GM18519 (cell line): ENCODE results near the gene FAM161A.
"Not testable (repeated sequence)": the region's sequence is repeated elsewhere in the genome, so short reads cannot be mapped to it uniquely, and the experiment has no call there.

Experiments used
- ATAC-seq: cut with Tn5 transposase; IDR thresholded peaks from one replicate; pipeline ENCODE4 v1.9.1; 2021; ENCODE audit warnings: mild to moderate bottlenecking, moderate library complexity; ENCODE audit not compliant: unreplicated experiment, low FRiP score

FAM161A gene

DNA sequence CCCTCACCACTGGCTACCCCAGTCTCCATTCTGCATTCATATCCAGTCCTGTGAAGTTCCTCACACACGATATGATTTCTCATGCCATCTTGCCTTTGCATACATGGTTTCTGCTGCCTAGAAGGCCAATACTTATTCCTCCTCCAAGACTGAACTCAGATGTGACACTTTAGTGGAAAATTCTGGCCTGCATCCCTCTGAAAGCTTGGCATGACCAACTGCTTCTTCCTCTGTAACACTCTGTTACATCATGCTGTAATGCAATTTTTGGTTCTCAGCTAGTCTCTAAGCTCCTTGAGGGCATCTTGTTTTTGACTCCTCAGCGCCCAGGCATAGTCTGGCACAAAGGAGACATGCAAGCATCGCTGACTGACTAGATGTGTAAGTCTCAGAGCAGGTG is 12.6 kb downstream of the FAM161A start:
- ATAC-seq: no peak

DNA sequence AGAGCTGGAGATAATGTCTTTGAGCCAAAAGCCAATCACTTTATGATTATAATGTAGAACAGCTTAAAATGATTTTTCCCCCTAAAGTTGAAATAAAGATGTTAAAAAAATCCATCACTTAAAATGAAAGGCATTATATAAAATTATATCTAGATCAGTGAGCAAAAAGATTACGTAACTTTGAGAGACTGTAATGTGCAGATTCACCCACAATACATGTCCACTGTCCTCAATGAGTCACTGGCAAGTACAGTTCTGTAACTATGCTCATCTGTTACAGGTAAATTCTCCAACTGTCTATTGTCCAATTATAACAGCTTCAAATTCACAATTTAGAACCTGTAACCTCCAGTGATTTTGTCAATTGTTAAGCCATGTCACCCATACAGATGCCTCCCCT is 19.0 kb downstream of the FAM161A start:
- no peak for ATAC-seq

DNA sequence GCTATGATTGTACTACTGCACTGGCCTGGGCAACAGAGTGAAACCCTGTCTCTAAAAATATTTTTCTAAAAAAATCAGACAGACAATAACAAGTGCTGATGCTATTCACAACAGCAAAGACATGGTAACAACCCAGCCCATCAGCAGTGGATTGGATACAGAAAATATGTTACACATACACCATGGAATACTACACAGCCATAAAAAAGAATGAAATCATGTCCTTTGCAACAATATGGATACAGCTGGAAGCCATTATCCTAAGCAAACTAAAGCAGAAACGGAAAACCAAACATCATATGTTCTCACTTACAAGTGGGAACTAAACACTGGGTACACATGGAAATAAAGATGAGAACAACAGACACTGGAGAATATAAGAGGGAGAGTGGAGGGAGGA is 19.9 kb downstream of the FAM161A start:
- ATAC-seq: no peak

DNA sequence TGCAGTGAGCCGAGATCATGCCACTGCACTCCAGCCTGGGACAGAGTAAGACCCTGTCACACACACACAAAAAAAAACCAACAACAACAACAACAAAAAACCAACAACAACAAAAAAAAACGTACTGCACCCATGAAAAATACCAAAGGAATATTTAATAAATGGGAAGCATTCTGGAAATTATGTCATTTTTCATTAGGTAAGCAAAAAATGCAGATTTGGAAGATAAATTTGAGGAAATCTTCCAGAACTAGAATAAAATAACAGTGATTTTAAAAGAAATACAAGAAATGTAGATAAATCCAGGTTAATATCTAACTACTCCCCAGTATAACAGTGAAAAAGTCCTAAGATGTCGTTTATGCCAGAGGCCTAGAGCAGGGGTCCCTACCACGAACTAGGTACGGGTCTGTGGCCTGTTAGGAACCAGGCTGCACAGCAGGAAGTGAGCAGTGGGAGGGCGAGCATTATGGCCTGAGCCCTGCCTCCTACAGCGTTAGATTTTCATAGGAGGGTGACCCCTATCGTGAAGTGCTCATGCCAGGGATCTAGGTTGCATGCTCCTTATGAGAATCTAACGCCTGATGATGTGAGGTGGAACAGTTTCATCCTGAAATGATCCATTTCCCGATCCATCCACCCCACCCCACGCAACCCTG is 21.5 kb downstream of the FAM161A start:
- ATAC-seq: no peak

DNA sequence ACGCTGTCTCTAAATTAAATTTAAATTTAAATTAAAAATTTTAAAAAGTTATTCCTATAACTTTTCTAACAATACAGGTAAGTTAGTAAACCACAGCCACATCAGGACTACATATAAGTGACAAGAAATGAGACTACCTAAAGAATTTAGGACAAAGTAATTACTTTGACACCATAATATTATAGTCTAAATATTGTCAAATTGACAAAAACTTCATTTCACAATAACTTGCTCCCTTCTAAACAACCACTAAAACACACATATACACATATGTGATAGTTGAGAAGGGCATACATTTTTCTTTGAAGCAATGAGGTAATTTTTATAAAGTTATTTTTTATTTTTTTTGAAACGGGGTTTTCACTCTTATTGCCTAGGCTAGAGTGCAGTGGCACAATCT is 31.6 kb downstream of the FAM161A start:
- no peak for ATAC-seq

DNA sequence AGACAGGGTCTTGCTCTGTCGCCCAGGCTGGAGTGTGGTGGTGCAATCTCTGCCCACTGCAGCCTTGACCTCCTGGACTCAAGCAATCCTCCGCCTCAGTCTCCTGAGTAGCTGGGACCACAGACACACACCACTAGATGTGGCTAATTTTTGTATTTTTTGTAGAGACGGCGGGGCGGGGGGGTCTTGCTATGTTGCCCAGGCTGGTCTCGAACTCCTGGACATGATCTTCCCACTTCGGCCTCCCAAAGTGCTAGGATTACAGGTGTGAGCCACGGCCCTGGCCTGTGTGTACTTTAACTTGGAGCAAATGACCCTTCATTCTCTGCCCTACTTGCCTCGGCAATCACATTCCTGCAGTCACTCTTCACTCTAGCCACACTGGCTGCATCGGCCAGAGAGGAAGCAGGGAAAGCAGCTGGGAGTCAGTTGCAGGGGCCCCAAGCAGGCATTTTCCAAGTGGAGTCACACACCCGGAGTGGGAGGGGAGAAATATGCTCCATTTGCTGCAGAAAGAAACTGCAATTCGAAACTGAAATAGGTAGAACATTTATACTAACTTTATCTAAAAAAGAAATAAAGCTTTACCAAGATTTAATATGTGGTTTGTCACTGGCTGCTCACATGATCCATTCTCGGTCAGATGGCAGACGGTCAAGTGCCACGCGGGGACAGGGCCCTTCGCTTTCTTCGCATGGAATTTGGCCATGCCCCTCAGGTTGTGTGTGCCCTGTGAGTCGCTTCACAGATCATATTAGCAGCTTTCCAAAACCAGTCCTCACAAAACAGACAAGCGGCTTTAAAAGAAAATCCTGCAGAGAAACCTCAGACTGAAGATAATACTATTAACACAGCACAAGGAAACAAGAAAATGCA is 37.1 kb downstream of the FAM161A start:
- no peak for ATAC-seq

DNA sequence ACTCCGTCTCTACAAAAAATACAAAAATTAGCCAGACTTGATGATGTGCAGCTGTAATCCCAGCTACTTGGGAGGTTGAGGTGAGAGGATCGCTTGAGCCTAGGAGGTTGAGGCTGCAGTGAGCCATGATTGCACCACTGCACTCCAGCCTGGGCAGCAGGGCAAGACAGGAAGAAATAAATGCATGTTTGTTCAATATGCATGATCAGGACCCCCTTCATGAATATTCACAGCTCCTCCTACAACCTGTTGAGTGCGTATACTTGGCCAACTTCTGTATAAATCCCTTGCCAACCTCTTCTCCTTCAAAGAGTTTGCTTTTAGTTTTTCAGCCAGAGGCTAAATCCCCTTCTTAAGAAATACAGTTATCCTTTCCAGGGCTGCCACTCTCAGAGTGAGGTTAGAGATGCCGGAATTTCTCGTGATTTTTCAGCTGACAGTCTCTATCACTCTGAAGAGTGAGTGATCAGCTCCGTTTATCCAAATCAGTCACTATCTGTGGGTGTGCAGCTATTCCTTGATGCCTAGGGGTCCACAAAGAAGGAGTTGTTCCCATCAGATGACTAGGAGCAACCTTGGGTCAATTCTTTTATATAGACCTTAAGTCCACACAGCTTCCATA is 39.2 kb downstream of the FAM161A start:
- no peak for ATAC-seq

DNA sequence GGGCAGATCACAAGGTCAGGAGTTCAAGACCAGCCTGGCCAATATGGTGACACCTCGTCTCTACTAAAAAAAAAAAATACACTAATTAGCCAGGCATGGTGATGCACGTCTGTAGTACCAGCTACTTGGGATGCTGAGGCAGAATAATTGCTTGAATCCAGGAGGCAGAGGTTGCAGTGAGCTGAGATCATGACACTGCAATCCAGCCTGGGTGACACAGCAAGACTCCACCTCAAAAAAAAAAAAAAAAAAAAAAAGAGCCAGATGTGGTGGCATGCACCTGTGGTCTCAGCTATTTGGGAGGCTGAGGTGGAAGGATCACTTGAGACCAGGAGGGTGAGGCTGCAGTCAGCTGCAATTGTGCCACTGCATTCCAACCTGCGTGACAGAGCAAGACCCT is 40.5 kb downstream of the FAM161A start:
- ATAC-seq: not testable (repeated sequence)

DNA sequence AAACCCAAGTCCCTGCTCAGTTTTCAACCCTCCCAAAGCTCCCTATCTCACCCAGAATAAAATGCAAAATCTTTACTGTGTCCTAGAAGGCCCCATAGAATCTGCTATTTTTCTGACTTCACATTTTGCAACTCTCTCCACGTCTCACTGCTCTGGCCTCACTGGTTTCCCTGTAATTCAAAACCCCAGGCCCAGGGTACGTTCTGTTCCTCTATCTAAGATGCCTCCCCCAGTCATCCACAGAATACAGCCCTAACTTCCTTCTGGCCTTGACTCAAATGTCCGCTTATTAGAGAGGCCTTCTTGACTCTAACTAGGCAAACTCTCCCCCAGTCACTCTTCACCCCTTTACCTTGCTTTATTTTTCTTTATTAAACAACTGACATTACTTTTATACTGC is 42.0 kb downstream of the FAM161A start:
- no peak for ATAC-seq

DNA sequence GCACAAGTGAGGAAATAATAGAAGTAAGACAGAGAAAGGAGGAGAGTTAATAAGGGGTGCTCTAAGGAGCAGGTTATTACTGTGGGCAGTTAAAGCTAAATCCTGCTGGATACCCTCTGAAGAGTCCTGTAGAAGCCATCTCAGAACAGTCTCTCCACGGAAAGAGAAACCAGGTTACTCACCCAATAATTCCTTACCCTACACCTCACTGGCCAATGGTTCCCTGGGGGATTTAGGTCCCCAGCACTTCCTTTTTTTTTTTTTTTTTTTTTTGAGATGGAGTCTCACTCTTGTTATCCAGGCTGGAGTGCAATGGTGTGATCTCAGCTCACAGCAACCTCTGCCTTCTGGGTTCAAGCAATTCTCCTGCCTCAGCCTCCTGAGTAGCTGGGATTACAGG is 43.7 kb downstream of the FAM161A start:
- not testable (repeated sequence) for ATAC-seq

DNA sequence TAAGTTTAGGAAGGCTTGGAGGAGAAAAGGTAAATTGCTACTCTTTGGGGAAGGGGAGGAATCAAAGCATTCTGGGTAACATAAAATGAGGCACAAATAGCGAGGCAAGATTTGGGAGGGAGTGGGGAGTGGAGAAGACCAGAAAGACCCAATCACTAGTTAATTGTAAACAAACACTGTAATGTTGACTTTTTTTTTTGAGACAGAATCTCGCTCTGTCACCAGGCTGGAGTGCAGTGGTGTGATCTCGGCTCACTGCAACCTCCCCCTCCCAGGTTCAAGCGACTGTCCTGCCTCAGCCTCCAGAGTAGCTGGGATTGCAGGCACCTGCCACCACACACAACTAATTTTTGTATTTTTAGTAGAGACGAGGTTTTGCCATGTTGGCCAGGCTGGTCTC is 45.2 kb downstream of the FAM161A start:
- ATAC-seq: not testable (repeated sequence)

DNA sequence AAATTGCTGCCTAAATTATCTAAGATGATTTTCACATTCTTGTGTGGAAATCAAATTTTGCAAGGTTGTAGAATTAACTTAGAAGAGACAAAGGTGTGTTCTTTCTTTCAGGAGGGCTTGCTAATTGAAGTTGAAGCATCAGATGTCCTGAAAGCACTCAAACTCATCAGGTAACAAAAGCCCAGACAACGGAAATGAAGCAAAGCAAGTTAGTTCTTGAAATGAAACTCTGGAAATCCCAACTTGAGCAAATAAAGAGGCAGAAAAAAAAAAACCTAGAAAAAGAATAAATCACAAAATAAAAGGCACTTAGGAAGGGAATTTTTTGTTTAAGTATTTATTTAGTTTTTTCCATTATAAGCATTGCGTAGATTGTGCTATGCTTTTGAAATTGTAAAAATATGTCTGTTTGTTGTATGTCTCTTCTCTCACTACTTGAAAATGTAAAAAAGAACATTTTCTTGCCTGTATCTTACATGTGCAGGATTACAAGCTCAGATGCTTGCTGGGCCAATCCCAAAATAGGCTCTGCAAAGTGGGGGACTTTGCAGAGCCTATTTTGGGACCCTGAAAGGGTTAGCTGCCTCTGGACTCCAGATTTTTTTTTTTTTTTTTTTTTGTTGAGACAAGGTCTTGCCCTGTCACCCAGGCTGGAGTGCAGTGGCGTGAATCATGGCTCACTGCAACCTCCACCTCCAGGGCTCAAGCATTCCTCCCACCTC is 46.7 kb downstream of the FAM161A start:
- no peak for ATAC-seq

DNA sequence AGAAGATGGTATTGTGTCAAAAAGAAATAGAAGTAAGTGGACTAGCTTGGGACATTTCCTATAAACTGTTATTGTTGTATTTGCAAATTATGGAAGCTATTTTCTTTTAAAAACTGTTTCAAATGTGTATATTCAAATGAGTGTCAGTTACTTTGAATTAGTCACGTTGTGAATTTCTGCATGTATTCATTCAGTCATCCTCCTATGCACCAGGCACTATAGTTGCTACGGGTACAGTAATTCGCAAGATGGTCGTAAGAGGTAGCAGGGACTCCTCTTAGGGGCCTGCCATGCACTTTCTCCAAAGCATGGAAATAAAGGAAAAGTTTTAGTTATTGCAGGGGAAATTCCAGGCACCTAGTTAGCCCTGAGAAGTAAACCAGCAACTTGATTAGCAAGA is 51.3 kb downstream of the FAM161A start:
- ATAC-seq: no peak

DNA sequence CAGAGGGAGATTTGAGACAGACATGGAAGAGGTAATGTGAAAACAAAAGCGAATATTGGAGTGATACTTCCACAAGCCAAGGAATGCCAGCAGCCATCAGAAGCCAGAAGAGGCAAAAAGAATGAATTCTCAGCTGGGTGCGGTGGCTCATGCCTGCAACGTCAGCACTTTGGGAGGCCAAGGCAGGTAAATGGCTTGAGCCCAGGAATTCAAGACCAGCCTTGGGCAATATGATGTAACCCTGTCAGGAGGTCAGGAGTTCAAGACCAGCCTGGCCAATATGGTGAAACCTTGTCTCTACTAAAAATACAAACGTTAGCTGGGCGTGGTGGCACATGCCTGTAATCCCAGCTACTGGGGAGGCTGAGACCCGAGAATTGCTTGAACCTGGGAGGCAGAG is 54.8 kb downstream of the FAM161A start:
- ATAC-seq: no peak

DNA sequence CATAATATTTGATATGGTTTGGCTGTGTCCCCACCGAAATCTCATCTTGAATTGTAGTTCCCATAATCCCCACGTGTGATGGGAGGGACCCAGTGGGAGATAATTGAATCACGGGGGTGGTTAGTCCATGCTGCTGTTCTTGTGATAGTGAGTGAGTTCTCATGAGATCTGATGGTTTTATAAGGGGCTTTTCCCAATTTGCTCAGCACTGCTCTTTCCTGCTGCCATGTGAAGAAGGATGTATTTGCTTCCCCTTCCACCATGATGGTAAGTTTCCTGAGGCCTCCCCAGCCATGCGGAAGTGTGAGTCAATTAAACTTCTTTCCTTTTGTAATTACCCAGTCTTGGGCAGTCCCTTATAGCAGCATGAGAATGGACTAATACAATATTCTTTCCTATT is 56.4 kb downstream of the FAM161A start:
- not testable (repeated sequence) for ATAC-seq

DNA sequence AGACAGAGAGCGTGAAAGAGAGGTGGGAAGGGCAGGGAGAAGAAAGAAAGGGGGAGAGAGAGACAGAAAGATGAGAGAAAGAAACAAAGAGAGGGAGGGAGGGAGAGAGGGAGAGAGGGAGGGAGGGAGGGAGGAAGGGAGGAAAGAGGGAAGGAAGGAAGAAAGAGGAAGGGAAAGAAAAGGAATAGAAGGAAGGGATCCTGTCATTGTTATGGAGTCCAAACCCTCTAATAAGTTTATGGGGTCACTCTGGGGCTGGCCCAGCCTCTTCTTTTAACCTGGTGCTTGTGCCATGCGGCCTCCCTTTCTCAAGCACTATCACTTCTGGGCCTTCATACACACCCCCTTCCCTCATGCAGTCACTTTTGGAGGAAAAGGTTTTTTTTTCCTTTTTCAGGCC is 58.5 kb downstream of the FAM161A start:
- no peak for ATAC-seq

DNA sequence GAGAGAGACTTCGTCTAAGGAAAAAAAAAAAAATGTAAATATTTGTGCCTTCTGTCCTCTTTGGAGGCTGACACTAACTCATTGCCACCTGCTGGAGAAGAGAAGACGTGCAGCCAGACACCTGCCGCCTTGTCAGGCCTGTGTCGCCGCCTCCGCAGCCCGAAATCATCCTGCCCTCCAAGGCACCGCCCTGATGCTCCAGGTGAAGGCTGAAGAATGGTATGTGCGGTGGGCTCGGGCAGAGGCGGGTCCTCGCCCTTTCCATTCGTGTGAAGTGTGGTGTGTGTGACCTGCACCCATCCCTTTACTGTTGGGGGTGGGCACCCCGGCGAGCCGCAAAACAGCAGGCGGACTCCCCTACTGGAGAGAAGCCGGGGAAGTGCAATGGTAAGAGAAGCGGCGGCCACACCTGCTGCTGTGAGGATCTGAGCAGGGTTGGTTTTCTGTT is 60.4 kb downstream of the FAM161A start:
- peak; percentile 69 for ATAC-seq

DNA sequence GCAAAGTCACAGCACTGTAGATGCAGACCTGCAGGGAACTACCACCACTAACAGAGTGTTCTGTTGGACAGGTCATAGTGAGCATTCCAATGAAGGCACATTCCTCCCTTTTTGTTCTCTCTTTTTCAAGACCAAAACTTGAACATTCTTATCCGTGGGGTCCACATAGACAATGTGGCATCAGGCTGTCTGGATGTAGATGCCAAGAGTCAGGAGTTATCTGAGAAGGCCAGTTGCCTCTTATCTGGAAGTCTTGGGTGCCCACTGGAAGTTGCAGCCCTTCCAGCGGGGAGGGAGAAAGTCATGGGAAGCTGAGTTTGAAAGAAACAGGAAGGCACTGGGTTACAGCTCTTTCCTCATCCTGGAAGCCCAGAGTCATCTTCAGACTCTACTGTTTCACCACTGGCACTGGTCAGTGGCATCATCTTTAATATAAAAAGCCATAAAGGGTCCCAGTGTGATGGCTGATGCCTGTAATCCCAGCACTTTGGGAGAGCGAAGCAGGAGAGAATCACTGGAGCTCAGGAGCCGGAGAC is 61.4 kb downstream of the FAM161A start:
- ATAC-seq: no peak

DNA sequence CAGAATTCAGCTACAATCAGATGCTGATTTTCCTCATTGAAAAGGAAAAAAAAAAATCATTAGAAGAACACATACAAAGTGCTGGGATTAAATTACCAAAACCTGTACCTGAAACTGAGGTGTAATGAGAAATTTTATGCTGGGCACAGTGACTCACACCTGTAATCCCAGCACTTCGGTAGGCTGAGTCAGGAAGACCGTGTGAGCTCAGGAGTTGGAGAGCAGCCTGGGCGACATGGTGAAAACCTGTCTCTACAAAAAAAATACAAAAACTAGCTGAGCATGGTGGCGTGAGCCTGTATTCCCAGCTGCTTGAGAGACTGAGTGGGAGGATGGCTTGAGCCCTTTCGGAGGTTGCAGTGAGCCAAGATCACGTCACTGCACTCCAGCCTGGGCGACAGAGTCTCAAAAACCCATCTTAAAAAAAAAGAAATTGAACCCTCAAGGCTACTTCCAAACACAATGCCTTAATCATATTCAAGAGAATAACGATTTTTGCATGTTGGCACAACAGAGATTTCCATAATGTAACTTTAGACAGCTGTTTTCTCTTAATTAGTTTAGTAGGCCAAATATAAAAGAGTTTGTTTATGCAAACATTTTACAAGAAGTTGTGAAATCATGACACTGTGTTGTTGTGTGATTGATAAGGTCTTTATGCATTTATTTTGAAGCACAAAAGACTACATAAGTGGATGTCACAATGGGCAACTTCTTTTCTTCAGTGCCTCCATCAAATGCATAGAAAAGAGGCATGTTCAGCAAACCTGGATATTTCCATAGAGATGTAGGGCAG is 63.9 kb downstream of the FAM161A start:
- no peak for ATAC-seq
